Measurements from ENCODE around the gene TPP1.

TPP1 gene

DNA sequence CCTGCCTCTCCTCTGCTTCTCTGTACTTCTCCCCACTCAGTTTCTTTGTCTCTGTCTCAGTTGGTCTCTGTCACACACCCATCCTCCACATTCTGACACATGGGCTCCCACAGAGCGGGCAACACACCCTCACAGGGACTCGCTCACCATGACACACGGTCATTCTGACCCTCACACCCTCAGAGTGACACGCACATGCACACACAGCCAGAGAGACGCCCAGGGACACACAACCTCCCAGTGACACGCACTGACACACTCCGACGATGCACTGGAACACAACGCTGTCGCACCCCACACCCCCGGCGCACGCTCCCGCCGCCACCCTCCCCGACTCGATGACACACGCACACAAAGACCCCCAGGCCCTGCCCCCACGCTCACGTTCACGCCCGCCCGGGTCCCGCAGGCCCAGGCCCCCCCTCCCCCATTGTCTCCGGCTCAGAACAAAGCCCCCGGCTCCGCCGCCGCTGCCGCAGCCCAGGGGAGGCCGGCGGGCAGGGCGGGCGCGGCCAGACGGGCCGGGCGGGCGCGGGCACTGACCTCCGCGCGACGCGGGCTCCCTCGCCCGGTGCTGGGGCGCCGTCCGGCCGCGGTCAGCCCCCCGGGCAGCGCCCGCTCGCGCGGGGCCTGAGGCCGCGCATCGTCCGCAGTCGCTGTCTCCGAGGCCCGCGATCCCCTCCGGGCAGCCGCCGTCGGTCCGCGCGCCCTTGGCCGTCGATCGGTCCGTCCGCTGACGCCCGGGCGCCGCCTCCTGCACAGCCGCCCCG is 36.0 kb upstream of the TPP1 start:
- TF ChIP-seq, protein P1, sequence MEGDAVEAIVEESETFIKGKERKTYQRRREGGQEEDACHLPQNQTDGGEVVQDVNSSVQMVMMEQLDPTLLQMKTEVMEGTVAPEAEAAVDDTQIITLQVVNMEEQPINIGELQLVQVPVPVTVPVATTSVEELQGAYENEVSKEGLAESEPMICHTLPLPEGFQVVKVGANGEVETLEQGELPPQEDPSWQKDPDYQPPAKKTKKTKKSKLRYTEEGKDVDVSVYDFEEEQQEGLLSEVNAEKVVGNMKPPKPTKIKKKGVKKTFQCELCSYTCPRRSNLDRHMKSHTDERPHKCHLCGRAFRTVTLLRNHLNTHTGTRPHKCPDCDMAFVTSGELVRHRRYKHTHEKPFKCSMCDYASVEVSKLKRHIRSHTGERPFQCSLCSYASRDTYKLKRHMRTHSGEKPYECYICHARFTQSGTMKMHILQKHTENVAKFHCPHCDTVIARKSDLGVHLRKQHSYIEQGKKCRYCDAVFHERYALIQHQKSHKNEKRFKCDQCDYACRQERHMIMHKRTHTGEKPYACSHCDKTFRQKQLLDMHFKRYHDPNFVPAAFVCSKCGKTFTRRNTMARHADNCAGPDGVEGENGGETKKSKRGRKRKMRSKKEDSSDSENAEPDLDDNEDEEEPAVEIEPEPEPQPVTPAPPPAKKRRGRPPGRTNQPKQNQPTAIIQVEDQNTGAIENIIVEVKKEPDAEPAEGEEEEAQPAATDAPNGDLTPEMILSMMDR (IDR thresholded peaks at IDR 0.05; ENCODE audit: control extremely low read depth, extremely low read depth, low read depth, missing control alignments), result no peak
- no peak for DNase-seq (ENCODE audit: extremely low spot score)
- POLR2A ChIA-PET, result no interaction called here
- CTCF ChIA-PET, result interaction anchor here (2.8 kb wide), 1 partner anchor 28 kb away, joined by 7 read pairs; the partner anchor contains the start of gene MRPL17

DNA sequence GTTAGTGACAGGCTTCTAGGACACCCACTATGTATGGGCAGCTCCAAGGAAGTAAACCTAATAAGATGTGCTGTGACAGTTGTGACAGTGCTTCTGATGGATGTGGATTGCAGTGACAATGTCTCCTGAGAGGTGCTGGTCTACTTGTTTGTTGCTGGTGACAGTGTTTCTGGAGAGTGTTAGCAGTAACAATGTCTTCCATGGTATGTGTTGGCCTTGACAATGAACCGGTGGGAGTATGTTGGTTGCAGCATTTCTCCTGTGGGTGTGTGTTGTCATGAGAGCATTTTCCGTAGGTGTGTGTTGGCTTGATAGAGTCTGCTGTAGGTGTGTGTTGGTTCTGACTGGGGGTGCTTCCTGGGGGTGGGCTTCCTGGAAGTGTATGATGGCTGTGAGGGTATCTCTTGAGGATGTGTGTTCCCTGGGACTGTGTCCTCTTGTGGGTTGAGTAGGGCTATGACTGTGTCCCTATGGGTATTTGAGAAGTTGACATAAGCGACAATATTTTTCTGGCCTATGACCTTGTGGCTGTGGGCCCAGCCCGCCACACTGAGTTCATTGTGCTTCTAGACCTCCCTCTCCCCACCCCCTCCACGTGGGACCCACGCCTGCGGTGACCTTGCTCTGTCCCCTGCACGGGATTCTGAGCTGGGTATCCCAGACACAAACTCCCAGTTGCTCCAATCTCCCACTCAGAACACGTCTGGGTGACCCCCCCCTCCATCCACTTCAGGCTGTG is 35.2 kb upstream of the TPP1 start:
- POLR2A ChIA-PET, result no interaction called here

DNA sequence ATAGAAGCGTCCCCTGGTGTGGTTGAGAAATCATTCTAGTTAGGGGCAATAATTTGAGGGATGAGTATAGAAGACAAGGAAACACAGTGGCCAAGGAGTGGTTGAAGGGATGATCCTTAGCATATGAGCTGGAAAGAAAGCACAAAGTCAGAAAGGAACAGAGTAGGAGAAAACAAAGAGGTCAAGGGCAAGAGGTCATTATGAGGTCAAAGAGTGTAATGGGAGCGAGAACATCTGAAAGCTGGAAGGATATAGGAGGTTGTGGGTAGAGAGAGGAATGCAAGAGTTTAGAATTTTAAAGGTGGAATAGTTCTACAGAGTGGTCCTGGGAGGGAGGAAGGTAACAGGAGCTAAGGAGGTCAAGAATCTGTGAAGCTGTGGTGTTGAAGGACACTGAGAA is 34.4 kb upstream of the TPP1 start:
- ChIA-PET POLR2A (no interaction called here), CTCF (interaction anchor here (0.8 kb wide), 1 partner anchor 14 kb away, joined by 3 read pairs; no protein-coding TSS in a partner anchor)
- DNase-seq (ENCODE audit: extremely low spot score), result no peak
- TF ChIP-seq, protein P1 (IDR thresholded peaks at IDR 0.05; ENCODE audit: control extremely low read depth, extremely low read depth, low read depth, missing control alignments), result no peak

More for the DNA sequence above, 35.2 kb upstream of the TPP1 start:
- DNase-seq (ENCODE audit: extremely low spot score), result no peak
- TF ChIP-seq, protein P1 (IDR thresholded peaks at IDR 0.05; ENCODE audit: control extremely low read depth, extremely low read depth, low read depth, missing control alignments), result no peak
- CTCF ChIA-PET, result interaction anchor here (0.8 kb wide), 1 partner anchor 13 kb away, joined by 3 read pairs; no protein-coding TSS in a partner anchor

DNA sequence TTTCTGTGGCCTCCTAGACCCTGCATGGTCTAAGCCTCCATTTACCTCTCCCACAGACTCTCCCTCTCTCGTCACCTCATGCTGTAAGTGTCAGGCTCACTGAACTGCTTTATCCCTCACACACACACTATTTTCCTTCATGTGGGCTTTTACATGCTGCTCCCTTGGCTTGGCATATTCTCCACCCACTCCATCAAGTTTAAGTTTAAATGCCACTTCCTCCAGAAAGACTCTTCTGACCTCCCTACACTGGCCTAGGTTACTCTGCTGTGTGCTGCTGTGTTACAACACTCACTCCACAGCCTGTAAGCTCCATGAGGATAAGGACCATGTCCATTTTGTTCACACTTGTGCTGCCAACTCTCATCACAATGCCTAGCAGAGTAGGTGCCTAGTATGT is 33.9 kb upstream of the TPP1 start:
- ChIA-PET CTCF (interaction anchor here (1.5 kb wide), 1 partner anchor 15 kb away, joined by 5 read pairs; no protein-coding TSS in a partner anchor), POLR2A (no interaction called here)
- TF ChIP-seq, protein P1 (IDR thresholded peaks at IDR 0.05; ENCODE audit: control extremely low read depth, extremely low read depth, low read depth, missing control alignments), result no peak

DNA sequence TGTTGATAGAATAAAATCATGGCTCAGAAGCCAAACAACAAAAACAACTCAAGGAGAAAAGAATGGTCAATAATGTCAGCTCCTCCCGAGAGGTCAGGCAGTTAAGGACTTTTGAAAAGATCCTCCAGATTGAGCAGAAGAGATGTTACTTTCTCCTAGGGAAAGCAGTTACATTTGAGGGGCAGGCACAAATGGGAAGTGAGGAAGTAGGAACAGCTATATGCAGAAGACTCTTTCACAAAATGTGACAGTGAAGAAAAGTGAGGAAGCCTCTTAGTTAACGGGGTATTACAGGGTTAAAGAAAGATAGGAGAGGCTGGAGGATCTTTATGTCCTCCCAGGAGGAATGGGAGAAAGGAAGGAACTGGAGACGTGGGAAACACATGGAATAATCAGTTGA is 33.0 kb upstream of the TPP1 start:
- DNase-seq (ENCODE audit: extremely low spot score), result no peak
- TF ChIP-seq, protein P1 (IDR thresholded peaks at IDR 0.05; ENCODE audit: control extremely low read depth, extremely low read depth, low read depth, missing control alignments), result no peak
- ChIA-PET POLR2A (interaction anchor here (0.6 kb wide), 1 partner anchor 55 kb away, joined by 4 read pairs; no protein-coding TSS in a partner anchor), CTCF (interaction anchor here (1.5 kb wide), 1 partner anchor 16 kb away, joined by 5 read pairs; no protein-coding TSS in a partner anchor)

More for the DNA sequence above, 33.9 kb upstream of the TPP1 start:
- no peak for DNase-seq (ENCODE audit: extremely low spot score)

DNA sequence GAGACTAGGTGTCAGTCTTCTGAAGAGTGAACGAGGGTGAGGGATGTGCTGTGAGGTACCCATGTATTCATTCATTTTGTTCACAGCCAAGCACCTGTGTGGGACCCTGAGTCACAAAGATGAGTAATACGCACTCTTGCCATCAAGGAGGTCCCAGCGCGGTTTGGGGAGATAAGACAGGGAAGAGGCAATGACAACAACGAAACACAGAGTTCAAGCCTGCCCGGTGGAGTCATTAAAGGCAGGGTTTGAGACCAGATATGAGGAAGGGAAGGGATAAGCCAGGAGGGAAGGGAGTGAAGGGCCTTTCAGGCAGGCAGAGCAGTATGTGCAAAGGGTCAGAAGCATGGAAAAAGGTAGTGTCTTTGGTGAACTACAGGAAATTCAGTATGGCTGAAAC is 31.8 kb upstream of the TPP1 start:
- POLR2A ChIA-PET, result no interaction called here
- DNase-seq (ENCODE audit: extremely low spot score), result no peak

More for the DNA sequence above, 31.8 kb upstream of the TPP1 start:
- CTCF ChIA-PET, result no interaction called here
- TF ChIP-seq, protein P1 (IDR thresholded peaks at IDR 0.05; ENCODE audit: control extremely low read depth, extremely low read depth, low read depth, missing control alignments), result no peak

Data from GM10248 (cell line).